GM23338 (cell line): ENCODE results near the gene IL18R1. TPM values are rescaled to one million over a fixed set of nuclear protein-coding genes. Genes with fewer than 3 reads are reported as not detected.

Experiments
- ATAC-seq: fragments of 200-7000 bp; cut with Tn5 transposase; 3 replicates; pipeline ENCODE4 v1.9.1; 2020
- DNase-seq: peaks from one replicate; pipeline ENCODE4 v3.0.0-alpha.2; 2015; ENCODE audit warnings: low spot score
- H2AFZ ChIP-seq: fragments of 200-600 bp; sonication (generic); 2 replicates; pipeline ENCODE4 v1.8.0; 2016; ENCODE audit warnings: antibody characterized with exemption, mild to moderate bottlenecking, moderate library complexity
- H3F3A ChIP-seq: fragments of 200-600 bp; sonication (generic); replicated peaks from 2 replicates; pipeline ENCODE4 v1.8.0; 2017; ENCODE audit warnings: antibody characterized with exemption, mixed run types, low read depth
- H3K27ac ChIP-seq: fragments of 200-600 bp; sonication (generic); 2 replicates; pipeline ENCODE4 v1.6.1; 2016; ENCODE audit warnings: low read depth
- H3K27me3 ChIP-seq: fragments of 200-600 bp; sonication (generic); 2 replicates; pipeline ENCODE4 v1.8.0; 2016; ENCODE audit warnings: mild to moderate bottlenecking, mixed run types, moderate library complexity; ENCODE audit not compliant: insufficient read depth
- H3K36me3 ChIP-seq: fragments of 200-600 bp; sonication (generic); 2 replicates; pipeline ENCODE4 v1.8.0; 2016; ENCODE audit warnings: mild to moderate bottlenecking; ENCODE audit not compliant: insufficient read depth
- H3K4me1 ChIP-seq: fragments of 200-600 bp; sonication (generic); 2 replicates; pipeline ENCODE4 v1.8.0; 2016; ENCODE audit warnings: mild to moderate bottlenecking, moderate library complexity; ENCODE audit not compliant: insufficient read depth
- H3K4me2 ChIP-seq: fragments of 200-600 bp; sonication (generic); 2 replicates; pipeline ENCODE4 v1.7.1; 2017; ENCODE audit warnings: mixed run types
- H3K4me3 ChIP-seq: fragments of 200-600 bp; sonication (generic); 2 replicates; pipeline ENCODE4 v1.6.1; 2016; ENCODE audit warnings: mixed run types
- H3K79me2 ChIP-seq: fragments of 200-600 bp; sonication (generic); replicated peaks from 2 replicates; pipeline ENCODE4 v1.8.0; 2017; ENCODE audit warnings: mild to moderate bottlenecking; ENCODE audit not compliant: insufficient read depth
- H3K9me2 ChIP-seq: fragments of 200-600 bp; sonication (generic); 2 replicates; pipeline ENCODE4 v1.8.0; 2017; ENCODE audit not compliant: insufficient read depth
- H4K20me1 ChIP-seq: fragments of 200-600 bp; sonication (generic); replicated peaks from 2 replicates; pipeline ENCODE4 v1.8.0; 2017; ENCODE audit warnings: mild to moderate bottlenecking; ENCODE audit not compliant: insufficient read depth
- H3K27ac Mint-ChIP-seq: 2 replicates; pipeline ENCODE4 v1.8.0; 2020; ENCODE audit warnings: inconsistent platforms, mild to moderate bottlenecking, moderate library complexity, mixed read lengths
- H3K27me3 Mint-ChIP-seq: 3 replicates; pipeline ENCODE4 v1.8.0; 2022; ENCODE audit warnings: low read depth, mild to moderate bottlenecking, moderate library complexity, mixed read lengths, inconsistent platforms; ENCODE audit not compliant: insufficient read depth, poor library complexity
- H3K36me3 Mint-ChIP-seq: 3 replicates; pipeline ENCODE4 v1.8.0; 2021; ENCODE audit warnings: low read depth, mild to moderate bottlenecking, inconsistent platforms, moderate library complexity, mixed read lengths
- H3K4me1 Mint-ChIP-seq: 3 replicates; pipeline ENCODE4 v1.8.0; 2020; ENCODE audit warnings: mild to moderate bottlenecking, inconsistent platforms, mixed read lengths
- H3K4me3 Mint-ChIP-seq: 3 replicates; pipeline ENCODE4 v1.8.0; 2021; ENCODE audit warnings: moderate library complexity, mild to moderate bottlenecking, inconsistent platforms, mixed read lengths
- H3K9me3 Mint-ChIP-seq: 3 replicates; pipeline ENCODE4 v1.8.0; 2020; ENCODE audit warnings: moderate library complexity, mild to moderate bottlenecking, inconsistent platforms, mixed read lengths
- CREB1 ChIP-seq: fragments of 250-450 bp; sonication (Bioruptor Pico); IDR thresholded peaks from 2 replicates; pipeline ENCODE4 v1.5.0; 2020; ENCODE audit warnings: low read depth, mild to moderate bottlenecking, moderate library complexity
- CTCF ChIP-seq, 2 experiments: fragments of 200-600 bp in 1 of 2; sonication (generic) in 1 of 2; conservative IDR thresholded peaks; 2 replicates each; pipeline versions ENCODE4 v1.5.1 to v1.6.1; 2016 to 2017; ENCODE audit warnings: antibody characterized with exemption in 2 of 2, low read depth in 2 of 2, mild to moderate bottlenecking in 2 of 2, moderate library complexity in 1 of 2
- EZH2 ChIP-seq: fragments of 200-600 bp; sonication (generic); IDR thresholded peaks from one replicate; pipeline ENCODE4 v1.8.0; 2017; ENCODE audit warnings: antibody characterized with exemption, mild to moderate bottlenecking, low read depth; ENCODE audit not compliant: unreplicated experiment
- NANOG ChIP-seq: IDR thresholded peaks from 2 replicates; pipeline ENCODE4 v1.6.1; 2016; ENCODE audit warnings: antibody characterized with exemption, borderline replicate concordance
- STAT1 ChIP-seq: IDR thresholded peaks from one replicate; pipeline ENCODE4 v1.6.1; 2016; ENCODE audit warnings: antibody characterized with exemption; ENCODE audit not compliant: unreplicated experiment
- ZNF114 ChIP-seq: fragments of 250-450 bp; sonication (Bioruptor Pico); IDR thresholded peaks from 2 replicates; pipeline ENCODE4 v1.5.0; 2020; ENCODE audit warnings: mild to moderate bottlenecking, moderate library complexity
- polyA plus RNA-seq: library from polyadenylated mRNA; unstranded; fragments of >200 nt; fragmentation: Nextera tagmentation; extraction: Ambion mirVana; gene quantifications from 2 replicates; pipeline ENCODE4 v1.2.1, GENCODE V29; 2016
- total RNA-seq: library from RNA; depleted of rRNA; stranded (reverse); fragments of >200 nt; shearing (Covaris generic); gene quantifications from 2 replicates; pipeline ENCODE4 v1.2.3, GENCODE V29; 2014
- TF ChIP-seq, protein P1 (sequence below): IDR thresholded peaks from one replicate; pipeline ENCODE4 v1.6.1; 2018; ENCODE audit warnings: antibody characterized with exemption; ENCODE audit not compliant: unreplicated experiment

The IL18R1 gene
- total and polyA plus RNA-seq, 2 experiments from 2014 or later, result 0.17 to 0.39 TPM

- Histone ChIP-seq H3F3A (no peaks in the 10 kb centered on the region), H3K4me3 (no peak overlapping the region), H3K36me3 (no peaks in the 10 kb centered on the region), H3K9me2 (peaks cover 8% of the 10 kb centered on the region), H3K4me2 (no peak overlapping the region), H3K79me2 (no peaks in the 10 kb centered on the region), H2AFZ (no peak overlapping the region), H3K27ac (no peak overlapping the region), H3K27me3 (0 out of 2 replicates have a peak, but pooled peaks cover 7% of the 10 kb centered on the region), H4K20me1 (no peaks in the 10 kb centered on the region), H3K4me1 (no peaks in the 10 kb centered on the region)
- no peak for DNase-seq
- Mint-ChIP-seq H3K36me3 (no peaks in the 10 kb centered on the region), H3K4me3 (no peak overlapping the region), H3K9me3 (no peaks in the 10 kb centered on the region), H3K4me1 (no peaks in the 10 kb centered on the region; the same call in 2 of the 3 replicates), H3K27ac (no peak overlapping the region), H3K27me3 (no peaks in the 10 kb centered on the region)
- no peak for ATAC-seq
- TF ChIP-seq CTCF (conservative IDR thresholded peaks at IDR 0.05; ENCODE audit: low read depth in 2 of 2), result no peak
- no peak for TF ChIP-seq ZNF114 (CRISPR knock-in tag)
- TF ChIP-seq, protein P1, sequence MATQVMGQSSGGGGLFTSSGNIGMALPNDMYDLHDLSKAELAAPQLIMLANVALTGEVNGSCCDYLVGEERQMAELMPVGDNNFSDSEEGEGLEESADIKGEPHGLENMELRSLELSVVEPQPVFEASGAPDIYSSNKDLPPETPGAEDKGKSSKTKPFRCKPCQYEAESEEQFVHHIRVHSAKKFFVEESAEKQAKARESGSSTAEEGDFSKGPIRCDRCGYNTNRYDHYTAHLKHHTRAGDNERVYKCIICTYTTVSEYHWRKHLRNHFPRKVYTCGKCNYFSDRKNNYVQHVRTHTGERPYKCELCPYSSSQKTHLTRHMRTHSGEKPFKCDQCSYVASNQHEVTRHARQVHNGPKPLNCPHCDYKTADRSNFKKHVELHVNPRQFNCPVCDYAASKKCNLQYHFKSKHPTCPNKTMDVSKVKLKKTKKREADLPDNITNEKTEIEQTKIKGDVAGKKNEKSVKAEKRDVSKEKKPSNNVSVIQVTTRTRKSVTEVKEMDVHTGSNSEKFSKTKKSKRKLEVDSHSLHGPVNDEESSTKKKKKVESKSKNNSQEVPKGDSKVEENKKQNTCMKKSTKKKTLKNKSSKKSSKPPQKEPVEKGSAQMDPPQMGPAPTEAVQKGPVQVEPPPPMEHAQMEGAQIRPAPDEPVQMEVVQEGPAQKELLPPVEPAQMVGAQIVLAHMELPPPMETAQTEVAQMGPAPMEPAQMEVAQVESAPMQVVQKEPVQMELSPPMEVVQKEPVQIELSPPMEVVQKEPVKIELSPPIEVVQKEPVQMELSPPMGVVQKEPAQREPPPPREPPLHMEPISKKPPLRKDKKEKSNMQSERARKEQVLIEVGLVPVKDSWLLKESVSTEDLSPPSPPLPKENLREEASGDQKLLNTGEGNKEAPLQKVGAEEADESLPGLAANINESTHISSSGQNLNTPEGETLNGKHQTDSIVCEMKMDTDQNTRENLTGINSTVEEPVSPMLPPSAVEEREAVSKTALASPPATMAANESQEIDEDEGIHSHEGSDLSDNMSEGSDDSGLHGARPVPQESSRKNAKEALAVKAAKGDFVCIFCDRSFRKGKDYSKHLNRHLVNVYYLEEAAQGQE, result no peak
- no peak for TF ChIP-seq EZH2
- no peak for TF ChIP-seq CREB1
- TF ChIP-seq NANOG, result no peak
Measured at GRCh38 chr2:102350137-102350793, 5.3 kb upstream of the IL18R1 start.

GRCh38 chr2:102356381-102356712, 751 bp downstream of the IL18R1 start:
- Mint-ChIP-seq H3K4me3 (peak overlapping the region; percentile 79), H3K27ac (no peak overlapping the region), H3K27me3 (peaks cover 12% of the 10 kb centered on the region), H3K9me3 (no peaks in the 10 kb centered on the region), H3K4me1 (peaks cover 2% of the 10 kb centered on the region; the same call in 2 of the 3 replicates), H3K36me3 (no peaks in the 10 kb centered on the region)
- H3K4me3 ChIP-seq, result peak overlapping the region; percentile 72
- H3K27me3 ChIP-seq, result peaks cover 20% of the 10 kb centered on the region
- H3K9me2 ChIP-seq, result no peaks in the 10 kb centered on the region
- no peak for ATAC-seq
- no peaks in the 10 kb centered on the region for H3K36me3 ChIP-seq
- DNase-seq, result no peak
- peak overlapping the region; percentile 98 for H2AFZ ChIP-seq
- no peaks in the 10 kb centered on the region for H3F3A ChIP-seq
- peak overlapping the region; percentile 87 for H3K4me2 ChIP-seq
- H3K79me2 ChIP-seq, result no peaks in the 10 kb centered on the region
- H4K20me1 ChIP-seq, result no peaks in the 10 kb centered on the region
- no peaks in the 10 kb centered on the region; the same call in 1 of the 2 replicates for H3K4me1 ChIP-seq
- no peak overlapping the region for H3K27ac ChIP-seq
- TF ChIP-seq, protein P1, result no peak
- no peak for TF ChIP-seq STAT1
